ENCODE data around the gene MGLL.
A peak's percentile ranks its signal among the peaks of the same experiment; 100 is the strongest.

The MGLL gene

DNA sequence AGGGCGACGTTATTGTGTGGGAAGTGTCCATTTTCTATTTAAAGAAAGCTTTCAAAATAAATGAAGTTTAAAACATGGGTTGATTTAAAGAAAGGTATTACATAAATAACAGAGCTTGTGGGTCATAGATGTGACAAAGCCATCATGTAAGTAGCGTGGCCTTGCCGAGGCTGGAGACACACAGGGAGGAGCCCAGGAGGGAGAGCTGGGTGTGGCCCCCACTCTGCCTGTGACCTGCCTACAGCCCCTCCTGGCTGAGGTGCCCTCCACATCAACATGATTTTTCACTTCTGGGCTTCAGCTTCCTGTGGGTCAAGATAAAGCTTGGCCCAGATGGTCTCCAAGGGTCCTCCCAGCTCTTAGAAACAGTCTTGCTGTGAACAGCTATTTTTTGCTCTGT, 12.5 kb upstream of the MGLL start:
- DNase-seq (ENCODE audit: low read depth): no peak

DNA sequence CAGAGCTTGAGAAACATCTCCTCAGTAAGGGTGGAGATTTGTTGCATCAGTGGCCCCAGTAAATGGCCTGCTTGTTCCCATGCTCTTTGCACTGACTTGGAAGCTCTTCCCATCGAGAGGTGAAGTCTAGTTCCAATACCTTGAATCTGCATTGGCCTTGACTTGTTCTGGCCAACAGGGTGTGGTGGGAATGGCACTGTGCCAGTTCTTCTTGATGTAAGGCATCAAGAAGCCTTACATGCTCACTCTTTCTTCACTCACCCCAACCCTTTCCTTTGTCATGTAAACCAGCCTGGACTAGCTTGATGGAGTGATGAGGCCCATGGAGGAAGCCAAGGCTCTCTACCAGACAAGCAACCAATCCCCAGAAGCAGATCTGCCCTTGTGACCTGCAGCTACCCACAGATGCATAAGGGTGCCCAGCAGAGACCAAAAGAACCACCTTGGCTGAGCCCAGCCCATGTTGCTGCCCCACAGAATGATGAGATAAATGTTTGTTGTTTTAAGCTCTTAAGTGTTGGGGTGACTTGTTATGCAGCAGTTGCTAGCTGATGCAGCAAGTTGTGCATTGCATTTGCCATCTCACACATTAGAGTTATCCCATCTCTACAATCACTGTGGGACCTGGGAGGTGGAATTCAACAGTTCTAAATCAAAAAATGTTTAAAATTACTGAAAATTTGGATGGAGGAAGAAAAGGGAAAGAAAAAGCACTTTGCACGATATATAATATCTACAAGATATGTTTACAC, 11.1 kb upstream of the MGLL start:
- no peak for DNase-seq (ENCODE audit: low read depth)

DNA sequence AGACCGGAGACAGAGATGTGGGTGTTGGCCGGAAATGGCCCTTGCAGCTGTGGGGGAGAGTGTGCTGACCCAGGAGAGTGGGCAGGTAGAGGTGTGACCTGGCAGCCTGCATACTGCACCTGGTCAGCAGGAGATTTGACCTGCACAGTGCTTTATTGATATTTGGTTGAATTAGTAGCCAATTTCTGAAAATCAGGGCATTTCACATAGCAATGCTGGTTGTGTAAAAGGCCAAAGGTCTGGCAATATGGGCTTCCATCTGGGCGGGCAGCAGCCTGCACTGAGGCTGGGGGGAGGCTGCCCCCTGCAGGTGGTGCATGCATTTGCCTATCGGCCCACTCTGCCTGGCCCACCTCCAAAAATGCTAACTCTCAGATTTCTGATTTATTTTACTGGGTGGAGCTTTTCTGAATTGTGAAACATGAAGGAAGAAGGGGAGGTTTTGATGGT, 9.4 kb upstream of the MGLL start:
- DNase-seq (ENCODE audit: low read depth): no peak

DNA sequence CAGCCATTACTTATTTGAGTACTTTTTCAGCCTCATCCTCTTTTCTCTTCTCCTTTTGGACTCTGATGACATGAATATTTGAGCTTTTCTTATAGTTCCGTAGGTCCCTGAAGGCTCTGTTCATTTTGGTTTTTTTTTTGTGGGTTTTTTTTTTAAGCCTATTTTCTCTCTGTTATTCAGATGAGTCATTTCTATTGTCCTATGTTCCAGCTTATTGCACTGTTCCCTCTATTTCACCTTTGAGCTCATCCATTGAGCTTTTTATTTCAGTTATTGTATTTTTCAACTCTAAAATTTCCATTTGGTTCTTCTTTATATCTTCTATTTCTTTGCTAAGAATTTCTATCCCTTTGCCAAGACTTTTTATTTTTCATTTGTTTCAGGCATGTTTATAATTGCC, 7.2 kb upstream of the MGLL start:
- DNase-seq (ENCODE audit: low read depth): no peak

- DNase-seq (ENCODE audit: low read depth): no peak
These were observed 5.5 kb upstream of the MGLL start for GRCh38 chr3:127827808-127828207.

- no peak for DNase-seq (ENCODE audit: low read depth)
These were observed 3.4 kb upstream of the MGLL start for GRCh38 chr3:127825756-127826155.

- DNase-seq (ENCODE audit: low read depth): no peak
These were observed 2.0 kb upstream of the MGLL start for GRCh38 chr3:127824151-127824825.

- DNase-seq (ENCODE audit: low read depth): no peak
These were observed 1.1 kb upstream of the MGLL start for GRCh38 chr3:127823426-127823857.

DNA sequence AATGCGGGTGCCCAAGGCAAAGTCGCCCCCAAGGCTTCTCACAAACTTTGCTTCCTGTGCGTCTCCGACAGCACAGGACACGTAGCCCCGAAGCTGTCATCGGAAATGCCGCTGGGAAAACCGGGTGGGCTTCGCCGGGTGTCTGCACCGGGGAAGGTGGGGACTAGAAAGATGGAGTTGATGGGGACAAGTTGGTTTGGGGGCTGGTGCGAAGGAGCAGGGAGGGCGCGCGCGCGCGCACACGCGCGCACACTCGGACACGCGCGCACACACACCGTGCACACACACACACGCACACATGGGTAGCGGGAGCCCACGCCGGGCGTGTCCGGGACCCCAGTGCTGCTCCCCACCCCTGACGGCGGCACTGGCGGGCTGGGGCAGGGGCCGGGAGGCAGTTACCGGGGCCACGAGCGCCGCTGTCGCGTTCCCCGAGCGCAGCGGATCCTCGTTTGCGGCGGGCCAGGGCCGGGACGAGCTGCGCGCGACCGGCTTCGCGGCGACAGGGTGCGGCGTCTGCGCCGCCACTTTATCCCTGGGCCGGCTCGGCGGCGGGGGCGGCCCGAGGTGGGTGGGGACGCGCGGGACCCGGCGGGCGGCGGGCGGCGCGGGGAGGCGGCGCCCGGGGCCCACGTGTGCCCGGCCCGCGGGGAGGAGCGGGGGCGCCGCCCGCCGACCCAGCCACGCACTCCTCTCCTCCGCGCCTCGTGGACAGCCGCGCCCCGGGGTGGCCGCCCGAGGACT, 539 bp upstream of the MGLL start:
- no peak for DNase-seq (ENCODE audit: low read depth)

GRCh38 chr3:127821394-127821793, 921 bp downstream of the MGLL start:
- DNase-seq (ENCODE audit: low read depth): no peak

DNA sequence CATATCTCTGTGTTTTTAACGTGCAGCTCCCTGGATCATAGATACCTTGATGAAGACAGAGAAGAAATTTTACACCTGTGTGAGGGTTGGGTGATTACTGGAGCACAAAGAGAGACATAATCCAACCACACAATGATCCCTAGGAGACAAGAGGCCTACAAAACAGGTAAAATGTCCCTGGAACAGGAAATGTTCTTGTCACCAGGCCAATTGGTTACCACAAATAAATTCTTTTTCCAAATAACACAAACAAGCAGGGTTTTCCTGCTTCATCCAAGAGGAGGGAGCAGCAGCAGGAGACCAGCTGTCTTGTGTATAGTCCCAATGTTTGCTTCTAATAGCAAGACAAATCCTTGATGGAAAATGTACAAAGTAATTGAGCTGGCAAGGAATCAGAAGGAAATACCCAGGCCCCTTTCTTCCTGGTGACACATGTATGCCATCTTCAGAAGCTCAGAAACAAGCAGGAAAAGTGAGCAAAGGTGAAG, 1.4 kb downstream of the MGLL start:
- no peak for DNase-seq (ENCODE audit: low read depth)

- DNase-seq (ENCODE audit: low read depth): no peak
These were observed 2.0 kb downstream of the MGLL start for GRCh38 chr3:127820221-127820825.

DNA sequence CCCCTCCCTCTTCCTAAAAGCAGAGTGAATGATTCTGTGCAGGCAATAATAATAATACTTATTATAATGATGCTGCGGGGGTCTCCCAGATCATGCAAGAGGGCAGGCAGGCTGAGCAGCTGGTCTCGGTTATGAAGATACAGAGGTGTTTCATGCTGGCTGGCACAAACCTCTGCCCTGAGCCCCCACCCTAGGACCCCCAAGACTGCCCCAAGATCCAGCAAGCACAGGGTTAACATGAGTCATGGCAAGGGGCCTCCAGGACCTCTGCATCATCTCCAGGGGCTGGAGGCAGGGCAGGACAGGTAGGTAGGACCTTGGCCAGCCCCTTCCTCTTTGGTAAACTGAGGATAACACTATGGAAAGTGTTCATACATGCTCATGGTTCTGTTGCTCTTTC, 2.7 kb downstream of the MGLL start:
- DNase-seq (ENCODE audit: low read depth): no peak

DNA sequence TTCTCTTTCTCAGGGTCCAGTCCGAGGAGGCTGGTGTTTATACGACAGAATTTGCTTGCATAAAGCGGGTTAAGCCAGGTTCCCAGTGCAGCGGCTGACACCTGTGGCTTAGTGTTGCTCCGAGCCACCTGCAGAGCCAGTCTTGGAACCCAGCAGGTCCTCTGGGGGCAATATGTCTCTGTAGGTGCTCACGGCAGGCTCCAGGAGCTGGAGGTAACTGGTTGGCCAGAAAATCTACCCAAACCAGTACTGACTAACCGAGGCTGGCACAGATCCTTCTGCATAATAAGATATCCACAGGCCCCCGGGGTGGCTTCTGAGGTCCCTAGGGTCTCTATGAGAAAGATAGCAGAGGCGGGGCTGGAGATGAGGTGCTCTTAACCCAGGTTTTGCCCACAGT, 3.2 kb downstream of the MGLL start:
- DNase-seq (ENCODE audit: low read depth): no peak

- DNase-seq (ENCODE audit: low read depth): peak; percentile 59
These were observed 4.9 kb downstream of the MGLL start for GRCh38 chr3:127817406-127817841.

- DNase-seq (ENCODE audit: low read depth): no peak
These were observed 5.4 kb downstream of the MGLL start for GRCh38 chr3:127816783-127817405.

DNA sequence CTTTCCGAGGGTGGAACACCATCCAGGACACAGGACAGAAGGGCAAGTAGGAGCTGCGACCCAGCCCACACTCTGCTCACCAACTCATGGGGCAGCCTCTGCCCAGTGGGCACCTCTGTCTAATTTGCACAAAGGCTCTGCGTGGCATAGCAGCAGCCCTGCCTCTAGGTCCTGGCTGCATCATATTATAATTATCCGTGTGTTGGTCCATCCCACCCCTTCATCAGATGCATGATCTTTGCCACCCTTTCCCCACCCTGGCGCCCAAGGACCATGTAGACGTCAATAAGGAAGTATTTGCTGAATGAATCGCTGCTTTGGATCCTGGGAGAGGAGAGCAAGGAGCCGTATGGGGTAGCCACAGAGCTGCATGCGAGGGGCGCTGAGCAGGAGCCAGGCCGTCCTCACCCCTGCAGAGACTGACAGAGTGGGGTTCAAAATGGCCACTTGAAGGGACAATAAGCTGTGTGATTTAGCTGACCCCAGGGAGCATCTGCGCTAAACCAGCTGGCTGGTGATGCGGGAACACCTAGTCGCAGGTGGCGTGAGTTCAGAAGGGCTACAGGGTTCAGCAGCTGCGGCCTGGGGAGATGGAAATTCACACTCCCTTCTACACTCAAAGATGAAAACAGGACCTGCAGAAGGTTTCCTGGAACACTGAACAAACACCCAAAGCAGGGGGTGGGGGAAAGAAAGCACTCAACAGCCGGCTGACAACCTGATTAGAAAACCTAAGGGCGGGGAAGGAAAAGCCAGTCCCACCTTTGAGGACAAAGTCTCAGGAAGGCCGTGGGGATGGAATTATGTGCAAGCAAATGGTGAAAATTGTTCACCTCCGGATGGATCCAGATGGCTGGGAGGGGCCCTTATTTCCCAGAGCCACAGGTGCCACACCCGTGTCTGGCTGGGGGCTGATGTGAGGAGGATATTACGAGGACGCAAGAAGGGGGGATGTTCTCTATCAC, 6.4 kb downstream of the MGLL start:
- DNase-seq (ENCODE audit: low read depth): no peak

DNA sequence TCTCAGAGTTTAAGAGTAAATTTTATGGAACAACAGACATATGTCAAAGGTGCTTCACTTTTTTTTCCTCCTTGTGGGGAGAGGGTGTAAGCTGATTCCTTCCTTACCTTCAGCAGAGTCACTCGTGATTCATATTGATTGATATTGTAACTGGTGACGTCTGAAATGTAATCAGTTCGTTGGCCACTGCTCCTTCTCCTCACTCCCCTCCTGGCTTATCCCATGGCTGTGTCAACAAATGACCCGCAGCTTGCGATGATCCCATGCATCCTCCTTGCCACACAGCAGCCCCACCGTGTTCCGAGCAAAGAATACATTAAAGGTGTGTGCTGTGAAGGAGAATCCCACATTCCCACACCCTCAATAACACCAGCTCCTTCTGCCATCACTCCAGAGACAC, 7.3 kb downstream of the MGLL start:
- no peak for DNase-seq (ENCODE audit: low read depth)

DNA sequence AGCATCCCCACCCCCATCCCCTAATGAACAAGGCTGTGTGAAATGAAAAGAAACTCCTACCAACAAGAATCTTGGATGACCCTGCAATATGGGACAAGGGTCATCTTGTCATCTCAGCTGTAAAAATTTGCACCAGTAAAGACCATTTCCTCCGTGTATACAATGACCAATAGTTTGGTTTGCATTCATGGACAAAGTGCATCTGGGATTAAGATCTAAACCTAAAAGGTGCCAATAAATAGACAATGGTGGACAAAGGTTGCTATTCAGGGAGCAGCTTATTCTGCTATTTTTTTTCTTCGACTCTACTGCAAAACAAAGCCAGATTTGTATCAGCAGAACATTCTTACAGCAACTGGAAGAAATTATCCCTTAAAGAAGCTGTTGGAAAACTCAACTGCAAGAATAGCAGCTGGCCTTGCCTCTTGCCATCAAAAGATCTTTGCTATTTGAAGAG, 8.0 kb downstream of the MGLL start:
- no peak for DNase-seq (ENCODE audit: low read depth)

DNA sequence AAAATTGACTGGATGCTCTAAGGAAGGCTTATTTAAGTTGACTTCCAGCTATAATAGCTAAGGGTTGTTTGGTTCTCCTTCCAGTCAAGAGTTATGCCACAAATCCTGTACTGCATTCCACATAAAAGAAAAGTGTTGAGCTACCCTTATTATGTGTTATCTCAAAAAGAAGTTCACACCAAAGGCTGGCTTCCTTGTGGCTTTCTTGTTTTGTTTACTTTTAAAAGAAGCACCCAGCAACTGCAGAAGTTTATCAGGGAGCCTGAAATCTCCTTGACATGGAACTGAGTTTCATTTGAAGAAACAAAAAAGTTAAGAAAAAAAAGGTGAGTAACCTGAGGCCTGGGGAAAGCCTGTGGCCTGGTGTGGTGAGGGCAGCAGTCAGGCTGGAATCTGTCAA, 10.2 kb downstream of the MGLL start:
- DNase-seq (ENCODE audit: low read depth): no peak

DNA sequence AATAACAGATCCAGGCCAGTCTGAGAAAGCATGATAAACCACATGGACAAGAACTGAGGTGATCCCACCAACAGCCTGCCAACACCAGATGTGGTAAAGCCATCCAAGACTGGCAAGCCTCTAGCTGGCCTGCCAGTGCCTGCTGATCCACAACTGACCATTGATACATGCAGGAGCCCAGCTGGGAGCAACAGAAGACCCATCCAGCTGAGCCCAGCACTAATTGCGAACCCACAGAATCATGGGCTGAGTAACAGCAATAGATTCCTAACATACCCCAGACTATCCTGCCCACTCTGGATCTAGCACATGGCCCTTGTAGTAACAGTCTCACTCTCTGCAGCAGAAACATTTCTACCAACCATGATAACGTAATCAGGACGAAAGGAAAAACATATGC, 10.6 kb downstream of the MGLL start:
- no peak for DNase-seq (ENCODE audit: low read depth)

Data from HS-27A (cell line).